B cell (primary cell): ENCODE measurements around the gene CTNNA2. TPM values are rescaled to one million over a fixed set of nuclear protein-coding genes. Genes with fewer than 3 reads are reported as not detected.

ENCODE experiments used
- ATAC-seq: fragments of 200-7000 bp; cut with Tn5 transposase; one replicate; pipeline ENCODE4 v1.10.0; 2021; ENCODE audit warnings: low read depth, mild to moderate bottlenecking, moderate number of reproducible peaks, moderate library complexity
- CTCF ChIA-PET: fragments of 350-600 bp; sonication (Branson Sonifier 250); formaldehyde crosslinking; loops from one replicate; lab custom pipeline; 2021; ENCODE audit warnings: antibody characterized with exemption, inconsistent platforms; lab: Charles Lee
- POLR2A ChIA-PET: fragments of 350-600 bp; sonication (Branson Sonifier 250); formaldehyde crosslinking; loops from one replicate; lab custom pipeline; 2021; ENCODE audit warnings: antibody characterized with exemption; lab: Charles Lee
- DNase-seq: peaks from one replicate; pipeline ENCODE4 v3.0.0; 2013
- H2AFZ ChIP-seq: 2 replicates; pipeline ENCODE4 v1.6.1; 2012; ENCODE audit warnings: mild to moderate bottlenecking, low read depth, low read length; ENCODE audit not compliant: insufficient read depth, poor library complexity, severe bottlenecking
- H3K27ac ChIP-seq, 2 donors: 1 replicate in 1 of 2; 2 replicates in 1 of 2; pipeline ENCODE4 v1.5.1; 2012 to 2013; ENCODE audit warnings: low read length in 2 of 2, mild to moderate bottlenecking in 2 of 2, moderate library complexity in 1 of 2
- H3K27me3 ChIP-seq, 4 experiments: fragments of 200-600 bp in 1 of 4; sonication (generic) in 1 of 4; replicated peaks in 1 of 4; 1 replicate in 2 of 4; 2 replicates in 2 of 4; pipeline versions ENCODE4 v1.6.1 to v1.7.0; 2013 to 2016; ENCODE audit warnings: low read length in 3 of 4, mild to moderate bottlenecking in 2 of 4, mixed read lengths in 1 of 4, moderate library complexity in 1 of 4; ENCODE audit not compliant: insufficient read depth in 4 of 4, control insufficient read depth in 3 of 4; ENCODE audit errors: control extremely low read depth in 1 of 4
- H3K36me3 ChIP-seq, 2 experiments: replicated peaks in 1 of 2; 1 replicate in 1 of 2; 2 replicates in 1 of 2; pipeline versions ENCODE4 v1.6.1 to v1.7.1; 2013; ENCODE audit warnings: low read length in 1 of 2; ENCODE audit not compliant: insufficient read depth in 2 of 2, control insufficient read depth in 1 of 2; ENCODE audit errors: control extremely low read depth in 1 of 2, extremely low read depth in 1 of 2
- H3K4me1 ChIP-seq, 2 donors: fragments of 200-600 bp in 1 of 2; sonication (generic) in 1 of 2; 1 replicate in 1 of 2; 2 replicates in 1 of 2; pipeline versions ENCODE4 v1.5.1 to v1.6.1; 2013 to 2017; ENCODE audit warnings: low read length in 2 of 2; ENCODE audit not compliant: control insufficient read depth in 2 of 2, insufficient read depth in 2 of 2
- H3K4me2 ChIP-seq: replicated peaks from 2 replicates; pipeline ENCODE3; 2012; ENCODE audit warnings: mild to moderate bottlenecking, low read depth, low read length; ENCODE audit not compliant: poor library complexity, severe bottlenecking
- H3K4me3 ChIP-seq, 5 experiments: fragments of 200-600 bp in 1 of 5; sonication (generic) in 1 of 5; 1 replicate in 3 of 5; 2 replicates in 2 of 5; pipeline versions ENCODE4 v1.5.1 to v1.7.0; 2011 to 2016; ENCODE audit warnings: low read length in 4 of 5, mild to moderate bottlenecking in 4 of 5, low read depth in 2 of 5, control low read depth in 1 of 5, moderate library complexity in 1 of 5; ENCODE audit not compliant: insufficient read depth in 1 of 5; ENCODE audit errors: control extremely low read depth in 1 of 5, extremely low read depth in 1 of 5
- H3K79me2 ChIP-seq: fragments of 200-600 bp; sonication (generic); one replicate; pipeline ENCODE4 v1.6.0; 2016; ENCODE audit warnings: low read length; ENCODE audit not compliant: control insufficient read depth, insufficient read depth
- H3K9ac ChIP-seq: fragments of 200-600 bp; sonication (generic); 2 replicates; pipeline ENCODE4 v1.6.1; 2017; ENCODE audit warnings: mild to moderate bottlenecking, low read length, moderate library complexity
- H3K9me3 ChIP-seq, 3 donors: one replicate each; pipeline versions ENCODE4 v1.6.1 to v1.7.1; 2013; ENCODE audit warnings: low read length in 2 of 3; ENCODE audit not compliant: control insufficient read depth in 2 of 3, insufficient read depth in 1 of 3; ENCODE audit errors: control extremely low read depth in 1 of 3
- H4K20me1 ChIP-seq: 2 replicates; pipeline ENCODE4 v1.6.0; 2012; ENCODE audit warnings: mild to moderate bottlenecking, low read length; ENCODE audit not compliant: insufficient read depth, control insufficient read depth, poor library complexity, severe bottlenecking
- H3K27ac Mint-ChIP-seq: one replicate; pipeline ENCODE4 v1.8.0; 2021; ENCODE audit warnings: mixed read lengths
- H3K27me3 Mint-ChIP-seq: one replicate; pipeline ENCODE4 v1.8.0; 2021; ENCODE audit warnings: mixed read lengths
- H3K4me1 Mint-ChIP-seq: one replicate; pipeline ENCODE4 v1.8.0; 2021; ENCODE audit warnings: mixed read lengths
- H3K4me3 Mint-ChIP-seq: one replicate; pipeline ENCODE4 v1.8.0; 2021; ENCODE audit warnings: mixed read lengths
- H3K9me3 Mint-ChIP-seq: one replicate; pipeline ENCODE4 v1.8.0; 2022; ENCODE audit warnings: mixed read lengths; ENCODE audit not compliant: insufficient read depth
- CTCF ChIP-seq: fragments of 200-600 bp; IDR thresholded peaks from one replicate; pipeline ENCODE4 v1.8.0; 2022; ENCODE audit warnings: antibody characterized with exemption, mild to moderate bottlenecking
- EZH2 ChIP-seq: IDR thresholded peaks from 2 replicates; pipeline ENCODE4 v1.6.1; 2012; ENCODE audit warnings: borderline replicate concordance, low read depth, mild to moderate bottlenecking, moderate library complexity, low read length; ENCODE audit not compliant: insufficient read depth, poor library complexity, severe bottlenecking
- WGBS: methylation state at CpG from one replicate; pipeline ENCODE4 v1.1.5; 2013; ENCODE audit warnings: missing lambda C conversion rate; ENCODE audit not compliant: insufficient coverage; 5-methylcytosine and 5-hydroxymethylcytosine counted together
- intact Hi-C: fragments of 100-400 bp; cut with micrococcal nuclease; formaldehyde crosslinking; loops from one replicate; pipeline ENCODE4 v1.10.0; 2022
- polyA plus RNA-seq: library from polyadenylated mRNA; depleted of rRNA; stranded (reverse); fragments of >200 nt; gene quantifications from 2 replicates; pipeline ENCODE4 v1.2.3, GENCODE V29; 2012
- total RNA-seq, 2 donors: library from RNA; stranded (reverse); fragments of 120-200 nt in 1 of 2; gene quantifications; 1 replicate in 1 of 2; 2 replicates in 1 of 2; pipeline versions ENCODE4 v1.2.3 to v1.2.4, GENCODE V29; 2013 to 2022

The CTNNA2 gene
- total and polyA plus RNA-seq, 2 donors (not counting 1 experiment from before 2014, with no cell fraction given), result not detected

- Histone ChIP-seq H4K20me1 (no peaks in the 10 kb centered on the region), H3K4me2 (no peak overlapping the region), H3K36me3 (no peaks in the 10 kb centered on the region), H3K79me2 (no peaks in the 10 kb centered on the region), H3K27me3 (no peaks in the 10 kb centered on the region), H3K9ac (no peak overlapping the region), H3K27ac (no peak overlapping the region), H3K9me3 (no peaks in the 10 kb centered on the region), H2AFZ (no peak overlapping the region), H3K4me1 (no peaks in the 10 kb centered on the region), H3K4me3 (no peak overlapping the region)
- POLR2A ChIA-PET, result no interaction called here
- TF ChIP-seq EZH2 (no peak), CTCF (no peak)
- CTCF ChIA-PET, result interaction anchor here (0.7 kb wide), 1 partner anchor 13 kb away, joined by 3 read pairs; no protein-coding TSS in a partner anchor
- no peak overlapping the region for H3K27ac Mint-ChIP-seq
- DNase-seq, result no peak
- intact Hi-C loops, result no loop called here
- H3K9me3 Mint-ChIP-seq, result no peaks in the 10 kb centered on the region
- no peaks in the 10 kb centered on the region for H3K27me3 Mint-ChIP-seq
- no peak for ATAC-seq
- no peak overlapping the region for H3K4me3 Mint-ChIP-seq
- H3K4me1 Mint-ChIP-seq, result no peaks in the 10 kb centered on the region
Measured at GRCh38 chr2:79901161-79901560, 388.3 kb downstream of the CTNNA2 start.

- Histone ChIP-seq H3K79me2 (no peaks in the 10 kb centered on the region), H3K27ac (no peak overlapping the region), H3K4me1 (no peaks in the 10 kb centered on the region), H2AFZ (no peak overlapping the region), H3K9me3 (no peaks in the 10 kb centered on the region), H4K20me1 (no peaks in the 10 kb centered on the region), H3K9ac (no peak overlapping the region), H3K4me3 (no peak overlapping the region), H3K36me3 (no peaks in the 10 kb centered on the region), H3K4me2 (no peak overlapping the region), H3K27me3 (no peaks in the 10 kb centered on the region)
- intact Hi-C loops, result no loop called here
- POLR2A ChIA-PET, result no interaction called here
- H3K27me3 Mint-ChIP-seq, result no peaks in the 10 kb centered on the region
- ATAC-seq (no peak), DNase-seq (no peak)
- no peaks in the 10 kb centered on the region for H3K9me3 Mint-ChIP-seq
- H3K27ac Mint-ChIP-seq, result no peak overlapping the region
- WGBS, result 91% methylated on average over 3 of the region's 5 CpGs
- CTCF ChIA-PET, result no interaction called here
- no peaks in the 10 kb centered on the region for H3K4me1 Mint-ChIP-seq
- TF ChIP-seq CTCF (no peak), EZH2 (no peak)
- no peak overlapping the region for H3K4me3 Mint-ChIP-seq
Measured at GRCh38 chr2:79903222-79904000, 390.6 kb downstream of the CTNNA2 start.
